DOHH2 (cell line): ENCODE measurements around the gene ALG2.

Source experiments
- CTCF ChIP-seq: fragments of 200-600 bp; sonication (generic); IDR thresholded peaks from one replicate; pipeline ENCODE4 v1.5.1; 2014; ENCODE audit warnings: antibody characterized with exemption, mild to moderate bottlenecking, low read depth, low read length; ENCODE audit not compliant: poor library complexity, severe bottlenecking
- EZH2phosphoT487 ChIP-seq: fragments of 200-600 bp; sonication (generic); IDR thresholded peaks from 2 replicates; pipeline ENCODE4 v1.6.1; 2017; ENCODE audit warnings: borderline replicate concordance, mild to moderate bottlenecking, antibody characterized with exemption, low read length, moderate library complexity, mixed read lengths

GRCh38 chr9:99239341-99240060 is 17.8 kb upstream of the ALG2 start:
- TF ChIP-seq CTCF = no peak
- TF ChIP-seq EZH2phosphoT487 = no peak
